OCI-LY3 (cell line): ENCODE measurements around the gene C14orf132.

ENCODE experiments used
- H2AFZ ChIP-seq: fragments of 200-600, 300-600 bp; shearing (Covaris generic); 2 replicates; pipeline ENCODE4 v1.6.0; 2014; ENCODE audit warnings: antibody characterized with exemption, low read depth, low read length
- H3K27ac ChIP-seq: fragments of 200-600, 300-600 bp; sonication (generic); 2 replicates; pipeline ENCODE4 v1.5.1; 2014; ENCODE audit warnings: mild to moderate bottlenecking, low read length, moderate library complexity, mixed read lengths
- H3K27me3 ChIP-seq: fragments of 200-600, 300-600 bp; sonication (generic); 2 replicates; pipeline ENCODE4 v1.6.1; 2014; ENCODE audit warnings: low read depth, low read length, mixed read lengths
- H3K36me3 ChIP-seq: fragments of 200-600, 300-600 bp; sonication (generic); replicated peaks from 2 replicates; pipeline ENCODE3; 2014; ENCODE audit warnings: low read depth, low read length, mixed read lengths
- H3K4me1 ChIP-seq: fragments of 300-600, 200-600 bp; sonication (generic); 2 replicates; pipeline ENCODE4 v1.6.1; 2014; ENCODE audit warnings: low read length, mixed read lengths
- H3K4me2 ChIP-seq: fragments of 200-600, 300-600 bp; sonication (generic); 2 replicates; pipeline ENCODE4 v1.6.1; 2014; ENCODE audit warnings: low read length, mixed read lengths
- H3K4me3 ChIP-seq: fragments of 300-600, 200-600 bp; sonication (generic); 2 replicates; pipeline ENCODE4 v1.5.1; 2014; ENCODE audit warnings: antibody characterized with exemption, mild to moderate bottlenecking, low read length, moderate library complexity
- H3K79me2 ChIP-seq: fragments of 300-600, 200-600 bp; shearing (Covaris generic); 2 replicates; pipeline ENCODE4 v1.6.1; 2014; ENCODE audit warnings: mild to moderate bottlenecking, low read length, mixed read lengths
- H3K9ac ChIP-seq: fragments of 300-600, 200-600 bp; shearing (Covaris generic); 2 replicates; pipeline ENCODE4 v1.6.0; 2014; ENCODE audit warnings: mild to moderate bottlenecking, low read length, moderate library complexity
- H3K9me3 ChIP-seq: fragments of 200-600, 300-600 bp; shearing (Covaris generic); 2 replicates; pipeline ENCODE4 v1.6.1; 2014; ENCODE audit warnings: low read length, mixed read lengths; ENCODE audit not compliant: insufficient read depth
- H4K20me1 ChIP-seq: fragments of 200-600, 300-600 bp; sonication (generic); 2 replicates; pipeline ENCODE4 v1.6.1; 2016; ENCODE audit warnings: low read length, mixed read lengths; ENCODE audit not compliant: insufficient read depth
- EZH2phosphoT487 ChIP-seq: fragments of 200-600 bp; shearing (Covaris generic); IDR thresholded peaks from 2 replicates; pipeline ENCODE4 v1.6.1; 2018; ENCODE audit warnings: antibody characterized with exemption, mixed run types, low read depth
- TF ChIP-seq, protein P1 (sequence below): fragments of 200-600, 300-600 bp; sonication (generic); IDR thresholded peaks from 2 replicates; pipeline ENCODE4 v1.5.1; 2014; ENCODE audit warnings: antibody characterized with exemption, low read length, low read depth

Gene C14orf132

DNA sequence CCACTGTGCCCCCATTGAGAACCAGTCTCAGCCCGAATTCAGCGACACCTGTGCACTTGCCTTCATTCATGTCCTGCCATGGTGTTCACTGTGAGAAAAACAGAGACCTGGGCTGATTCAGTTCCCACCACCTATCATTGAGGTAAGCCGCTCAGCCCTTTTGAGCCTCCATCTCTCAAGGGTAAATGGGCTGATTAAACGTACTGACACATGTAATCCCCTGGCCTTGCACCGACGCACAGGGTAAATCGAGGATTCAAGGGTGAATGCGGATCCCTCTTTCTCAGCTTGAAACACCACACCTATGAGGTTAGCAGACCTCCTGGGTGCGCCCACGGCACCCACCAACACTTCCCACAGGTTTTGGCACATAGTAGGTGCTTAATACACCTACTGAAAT is 69.7 kb downstream of the C14orf132 start:
- Histone ChIP-seq H2AFZ (no peak overlapping the region), H3K4me1 (no peaks in the 10 kb centered on the region), H3K4me2 (no peak overlapping the region), H3K36me3 (no peaks in the 10 kb centered on the region), H3K9me3 (no peaks in the 10 kb centered on the region), H3K4me3 (no peak overlapping the region), H3K27me3 (peaks cover 15% of the 10 kb centered on the region), H3K27ac (no peak overlapping the region), H3K79me2 (no peaks in the 10 kb centered on the region), H3K9ac (no peak overlapping the region), H4K20me1 (no peaks in the 10 kb centered on the region)
- no peak for TF ChIP-seq EZH2phosphoT487
- TF ChIP-seq, protein P1, sequence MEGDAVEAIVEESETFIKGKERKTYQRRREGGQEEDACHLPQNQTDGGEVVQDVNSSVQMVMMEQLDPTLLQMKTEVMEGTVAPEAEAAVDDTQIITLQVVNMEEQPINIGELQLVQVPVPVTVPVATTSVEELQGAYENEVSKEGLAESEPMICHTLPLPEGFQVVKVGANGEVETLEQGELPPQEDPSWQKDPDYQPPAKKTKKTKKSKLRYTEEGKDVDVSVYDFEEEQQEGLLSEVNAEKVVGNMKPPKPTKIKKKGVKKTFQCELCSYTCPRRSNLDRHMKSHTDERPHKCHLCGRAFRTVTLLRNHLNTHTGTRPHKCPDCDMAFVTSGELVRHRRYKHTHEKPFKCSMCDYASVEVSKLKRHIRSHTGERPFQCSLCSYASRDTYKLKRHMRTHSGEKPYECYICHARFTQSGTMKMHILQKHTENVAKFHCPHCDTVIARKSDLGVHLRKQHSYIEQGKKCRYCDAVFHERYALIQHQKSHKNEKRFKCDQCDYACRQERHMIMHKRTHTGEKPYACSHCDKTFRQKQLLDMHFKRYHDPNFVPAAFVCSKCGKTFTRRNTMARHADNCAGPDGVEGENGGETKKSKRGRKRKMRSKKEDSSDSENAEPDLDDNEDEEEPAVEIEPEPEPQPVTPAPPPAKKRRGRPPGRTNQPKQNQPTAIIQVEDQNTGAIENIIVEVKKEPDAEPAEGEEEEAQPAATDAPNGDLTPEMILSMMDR: no peak

DNA sequence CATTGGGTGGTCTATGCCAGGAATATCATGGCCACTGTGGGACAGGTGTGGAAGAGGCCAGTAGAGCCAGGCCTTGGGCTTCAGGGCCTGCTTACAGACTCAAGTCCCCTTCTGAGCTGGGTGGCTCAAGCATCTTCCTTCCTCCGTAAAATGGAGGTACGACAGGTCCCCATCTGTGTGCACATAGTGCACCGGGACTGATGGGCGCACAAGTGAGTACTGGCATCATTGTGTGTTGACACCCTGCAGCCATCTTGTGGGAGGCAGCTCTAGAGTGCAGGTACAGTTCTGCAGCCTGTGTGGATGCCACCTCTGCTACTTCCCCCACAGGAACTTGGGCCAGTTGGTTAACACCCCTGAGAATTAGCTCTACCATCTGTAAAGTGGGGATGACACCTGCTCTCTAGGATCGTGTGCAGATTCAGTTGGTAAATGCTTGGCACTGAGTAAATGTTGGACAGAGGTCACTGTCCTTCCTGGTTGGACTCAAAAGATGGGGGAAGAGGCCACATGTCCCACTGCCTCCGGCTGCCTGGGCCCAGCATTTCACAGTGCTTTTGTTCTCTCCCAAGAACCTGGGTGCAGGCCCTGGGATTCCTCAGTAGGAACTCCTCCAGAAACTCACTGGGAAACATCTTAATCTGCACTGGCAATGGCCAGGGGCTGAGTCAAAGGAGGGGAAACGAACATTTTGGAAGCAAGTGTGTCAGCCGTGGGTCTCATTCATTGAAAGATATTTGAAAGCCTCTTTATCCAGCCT is 70.6 kb downstream of the C14orf132 start:
- TF ChIP-seq EZH2phosphoT487: no peak
- TF ChIP-seq, protein P1: no peak
- no peaks in the 10 kb centered on the region for H3K79me2 ChIP-seq
- H3K4me1 ChIP-seq: no peaks in the 10 kb centered on the region
- no peak overlapping the region for H3K4me3 ChIP-seq
- no peak overlapping the region for H3K9ac ChIP-seq
- no peaks in the 10 kb centered on the region for H3K36me3 ChIP-seq
- H3K27ac ChIP-seq: no peak overlapping the region
- no peak overlapping the region for H2AFZ ChIP-seq
- no peak overlapping the region for H3K4me2 ChIP-seq
- H3K9me3 ChIP-seq: no peaks in the 10 kb centered on the region
- no peaks in the 10 kb centered on the region for H4K20me1 ChIP-seq
- peaks cover 15% of the 10 kb centered on the region for H3K27me3 ChIP-seq

DNA sequence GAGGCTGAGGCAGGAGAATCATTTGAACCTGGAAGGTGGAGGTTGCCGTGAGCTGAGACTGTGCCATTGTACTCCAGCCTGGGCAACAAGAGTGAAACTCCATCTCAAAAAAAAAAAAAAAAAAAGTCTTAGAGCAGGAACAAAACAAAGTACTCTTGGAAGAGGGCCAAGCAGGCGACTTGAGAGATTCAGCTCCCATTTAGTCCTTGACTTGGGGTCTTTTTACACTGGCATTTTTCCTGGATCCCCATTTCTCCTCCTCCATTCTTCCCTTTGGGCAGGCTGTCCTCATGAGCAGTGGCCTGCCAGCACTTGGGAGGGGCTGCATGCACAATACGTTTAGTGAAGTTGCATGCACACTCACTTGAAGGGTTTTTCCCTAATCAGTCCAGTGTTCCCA is 72.9 kb downstream of the C14orf132 start:
- Histone ChIP-seq H3K4me1 (no peaks in the 10 kb centered on the region), H3K9ac (no peak overlapping the region), H4K20me1 (no peaks in the 10 kb centered on the region), H3K27me3 (peaks cover 10% of the 10 kb centered on the region), H3K9me3 (no peaks in the 10 kb centered on the region), H3K4me3 (no peak overlapping the region), H3K27ac (no peak overlapping the region), H3K36me3 (no peaks in the 10 kb centered on the region), H3K4me2 (no peak overlapping the region), H3K79me2 (no peaks in the 10 kb centered on the region), H2AFZ (no peak overlapping the region)
- no peak for TF ChIP-seq EZH2phosphoT487
- TF ChIP-seq, protein P1: no peak

DNA sequence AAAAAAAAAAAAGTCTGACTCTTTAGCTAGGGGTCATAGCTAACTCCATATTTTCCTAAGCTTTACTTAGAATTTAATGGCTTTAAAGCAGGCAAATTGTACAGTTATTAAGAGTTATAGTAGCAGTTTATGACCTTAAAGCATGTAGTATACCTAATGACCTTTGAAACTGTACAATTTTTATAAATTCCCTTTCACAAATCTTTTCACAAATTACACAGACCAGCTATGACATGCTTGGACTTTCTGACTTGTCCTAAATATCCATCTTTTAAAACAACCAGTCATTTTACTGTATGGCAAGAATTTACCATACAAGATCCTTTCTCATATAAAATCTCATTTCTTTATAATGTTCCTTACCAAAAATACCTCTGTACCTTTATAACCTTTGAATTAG is 74.8 kb downstream of the C14orf132 start:
- Histone ChIP-seq H3K9ac (no peak overlapping the region), H3K79me2 (no peaks in the 10 kb centered on the region), H3K4me3 (no peak overlapping the region), H2AFZ (no peak overlapping the region), H3K36me3 (no peaks in the 10 kb centered on the region), H3K27ac (no peak overlapping the region), H3K4me1 (no peaks in the 10 kb centered on the region), H3K9me3 (no peaks in the 10 kb centered on the region), H4K20me1 (no peaks in the 10 kb centered on the region), H3K4me2 (no peak overlapping the region), H3K27me3 (no peaks in the 10 kb centered on the region)
- TF ChIP-seq EZH2phosphoT487: no peak
- TF ChIP-seq, protein P1: no peak
